Fibroblast of the aortic adventitia (primary cell): ENCODE results near the gene PHACTR1. TPM values are rescaled to one million over a fixed set of nuclear protein-coding genes. Genes with fewer than 3 reads are reported as not detected.

Experiments
- DNase-seq: peaks from one replicate; pipeline ENCODE4 v3.0.0-alpha.2; 2010; ENCODE audit warnings: low read depth
- H3K4me3 ChIP-seq: 2 replicates; pipeline ENCODE4 v1.5.1; 2011; ENCODE audit warnings: low read depth, mild to moderate bottlenecking, control low read depth, low read length, moderate library complexity
- total RNA-seq: library from RNA; depleted of rRNA; stranded (reverse); fragments of >200 nt; gene quantifications from 2 replicates; pipeline ENCODE4 v1.2.3, GENCODE V29; 2012; ENCODE audit warnings: low replicate concordance
- TF ChIP-seq, protein P1 (sequence below): IDR thresholded peaks from 2 replicates; pipeline ENCODE4 v1.5.1; 2011; ENCODE audit warnings: mild to moderate bottlenecking, low read length, control low read depth, inconsistent platforms; ENCODE audit not compliant: insufficient read depth

The PHACTR1 gene
- total RNA-seq, 1 donor: 0.99 TPM

DNA sequence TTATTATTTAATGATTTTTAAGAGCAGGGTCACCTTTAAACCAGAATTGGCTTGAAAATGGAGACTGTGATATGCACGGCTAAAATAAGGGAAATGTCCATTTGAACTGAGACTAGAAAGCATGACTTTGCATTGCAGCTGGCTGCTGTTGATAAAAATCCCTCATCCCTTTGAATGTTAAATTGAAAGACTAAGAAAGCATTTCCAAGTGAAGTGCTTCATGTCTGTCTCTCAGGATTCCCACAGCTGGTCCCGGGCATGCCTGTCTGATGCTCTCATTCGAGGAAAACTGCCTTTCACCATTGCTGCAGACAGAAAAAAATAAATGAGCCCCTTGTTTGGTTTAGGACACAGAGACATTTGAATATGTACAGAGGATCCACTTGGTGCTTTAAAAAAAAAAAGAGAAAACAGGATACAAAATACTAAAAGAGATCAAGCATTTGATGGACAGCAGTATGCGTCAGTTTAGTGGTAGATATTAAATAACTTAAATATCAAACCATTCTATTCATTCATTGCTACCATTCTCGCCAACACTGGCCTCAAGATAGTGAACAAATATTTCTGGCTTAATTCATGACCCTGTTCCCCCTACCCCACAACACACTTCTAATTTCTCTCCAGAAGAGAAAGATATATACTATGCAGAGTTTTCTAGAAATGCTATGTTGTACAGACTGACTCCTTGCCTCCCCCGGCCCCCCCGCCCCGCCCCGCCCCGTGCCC lies 556.8 kb downstream of the PHACTR1 start:
- TF ChIP-seq, protein P1, sequence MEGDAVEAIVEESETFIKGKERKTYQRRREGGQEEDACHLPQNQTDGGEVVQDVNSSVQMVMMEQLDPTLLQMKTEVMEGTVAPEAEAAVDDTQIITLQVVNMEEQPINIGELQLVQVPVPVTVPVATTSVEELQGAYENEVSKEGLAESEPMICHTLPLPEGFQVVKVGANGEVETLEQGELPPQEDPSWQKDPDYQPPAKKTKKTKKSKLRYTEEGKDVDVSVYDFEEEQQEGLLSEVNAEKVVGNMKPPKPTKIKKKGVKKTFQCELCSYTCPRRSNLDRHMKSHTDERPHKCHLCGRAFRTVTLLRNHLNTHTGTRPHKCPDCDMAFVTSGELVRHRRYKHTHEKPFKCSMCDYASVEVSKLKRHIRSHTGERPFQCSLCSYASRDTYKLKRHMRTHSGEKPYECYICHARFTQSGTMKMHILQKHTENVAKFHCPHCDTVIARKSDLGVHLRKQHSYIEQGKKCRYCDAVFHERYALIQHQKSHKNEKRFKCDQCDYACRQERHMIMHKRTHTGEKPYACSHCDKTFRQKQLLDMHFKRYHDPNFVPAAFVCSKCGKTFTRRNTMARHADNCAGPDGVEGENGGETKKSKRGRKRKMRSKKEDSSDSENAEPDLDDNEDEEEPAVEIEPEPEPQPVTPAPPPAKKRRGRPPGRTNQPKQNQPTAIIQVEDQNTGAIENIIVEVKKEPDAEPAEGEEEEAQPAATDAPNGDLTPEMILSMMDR: no peak
- no peak for DNase-seq

DNA sequence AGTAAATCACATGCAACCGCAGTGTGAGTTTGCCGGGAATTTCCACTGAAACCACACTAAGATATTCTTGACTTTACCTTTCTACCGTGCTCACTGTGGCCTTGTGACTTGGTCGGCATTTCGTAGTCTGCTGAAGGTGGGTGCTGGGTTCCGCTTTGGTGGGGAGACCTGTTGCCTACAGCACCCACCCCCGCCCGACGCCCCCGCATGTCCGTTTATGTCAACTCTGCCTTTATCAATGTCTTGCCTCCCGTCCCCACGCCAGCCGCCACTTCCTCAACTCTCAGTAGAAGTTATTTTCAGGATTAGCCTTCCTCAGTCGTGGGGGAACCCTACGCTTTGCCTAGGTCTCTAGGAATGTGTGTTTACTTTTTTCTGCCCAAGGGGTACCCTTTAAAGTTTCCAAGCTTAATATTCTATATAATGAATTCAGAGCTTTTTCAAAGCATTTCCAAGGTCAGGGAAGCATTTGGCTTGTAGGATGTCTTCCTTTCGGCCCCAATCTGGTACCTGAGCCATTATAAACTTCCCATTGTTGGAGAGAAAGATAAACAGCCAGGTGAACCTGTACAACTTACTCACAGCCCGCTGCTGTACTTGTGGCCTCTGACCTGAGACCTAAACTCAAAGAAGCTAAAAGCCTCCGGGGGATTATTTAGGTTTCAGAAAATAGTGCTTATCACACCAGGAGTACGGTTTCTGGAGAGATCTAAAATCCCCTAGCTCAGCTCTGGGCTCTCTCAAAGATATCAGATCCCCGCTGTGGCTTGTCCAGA lies 557.6 kb downstream of the PHACTR1 start:
- TF ChIP-seq, protein P1: no peak
- no peak for DNase-seq
- H3K4me3 ChIP-seq: no peak overlapping the region

More for the DNA sequence above, 556.8 kb downstream of the PHACTR1 start:
- H3K4me3 ChIP-seq: no peak overlapping the region

- DNase-seq: no peak
- TF ChIP-seq, protein P1: no peak
- H3K4me3 ChIP-seq: no peak overlapping the region
Observed at GRCh38 chr6:13274707-13275434, 558.3 kb downstream of the PHACTR1 start.

DNA sequence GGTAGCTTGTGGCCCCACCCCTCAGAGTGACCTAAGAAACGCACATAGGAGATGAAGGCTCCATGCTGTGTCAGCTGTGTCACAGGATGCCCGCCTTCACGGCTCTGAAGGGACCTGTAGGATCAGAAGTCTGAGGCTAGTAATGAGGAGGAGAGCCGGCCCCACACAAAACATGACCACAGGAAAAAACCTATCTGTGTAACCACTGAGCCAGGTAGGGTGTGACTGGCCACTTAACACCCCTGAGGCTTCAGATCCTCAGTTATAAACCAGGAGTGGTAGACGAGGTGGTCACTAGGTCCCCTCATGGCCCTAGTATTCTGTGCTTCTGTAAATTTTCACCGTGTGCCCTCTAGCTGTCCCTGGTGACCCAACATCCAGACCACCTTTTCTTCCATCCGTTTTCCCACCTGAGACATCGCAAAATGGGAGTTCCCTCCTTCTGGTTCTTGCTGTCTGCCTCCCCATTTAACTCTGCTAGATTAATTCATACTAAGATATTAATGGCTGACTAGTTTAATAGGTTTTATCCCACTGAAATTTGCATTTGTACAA lies 558.9 kb downstream of the PHACTR1 start:
- DNase-seq: no peak
- no peak overlapping the region for H3K4me3 ChIP-seq
- TF ChIP-seq, protein P1: no peak

DNA sequence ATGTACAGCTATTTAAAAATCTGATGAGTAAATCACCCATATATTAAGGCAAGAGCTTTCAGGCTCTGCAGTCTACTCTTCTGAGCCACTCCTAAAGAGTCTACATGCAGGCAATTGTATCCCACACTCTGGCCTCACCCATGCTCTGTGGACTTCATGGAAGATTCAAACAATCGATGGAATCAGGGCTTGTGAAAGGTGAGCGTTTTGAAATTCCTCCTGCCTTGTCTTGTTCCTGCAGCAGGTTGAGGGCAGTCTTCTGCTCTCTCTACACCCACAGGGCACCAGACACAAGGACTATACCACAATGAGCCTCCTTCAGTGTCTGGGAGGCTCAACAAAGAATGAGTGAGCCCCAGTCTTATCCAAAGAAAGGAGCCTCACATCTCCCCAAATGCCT lies 560.7 kb downstream of the PHACTR1 start:
- no peak for DNase-seq
- no peak overlapping the region for H3K4me3 ChIP-seq
- TF ChIP-seq, protein P1: no peak

DNA sequence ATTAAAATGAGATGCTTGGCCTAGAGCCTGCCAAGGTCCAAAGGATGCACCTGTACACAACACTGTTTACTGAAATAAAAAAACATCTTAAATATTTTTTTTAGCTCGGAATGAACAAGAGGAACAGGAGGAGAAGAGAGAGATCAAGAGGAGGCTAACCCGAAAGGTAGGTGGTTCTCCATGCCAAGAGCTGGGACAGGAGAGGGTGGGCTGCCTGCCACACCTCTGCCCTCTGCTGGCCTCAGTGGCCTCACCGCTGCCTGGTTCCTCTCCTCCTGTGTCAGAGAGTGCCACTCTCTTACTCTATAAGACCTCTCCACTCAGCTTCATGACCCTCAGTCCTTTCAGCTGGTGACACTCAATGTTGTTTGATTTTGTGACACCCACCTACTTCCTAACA lies 561.6 kb downstream of the PHACTR1 start:
- no peak for DNase-seq
- TF ChIP-seq, protein P1: peak; percentile 2
- H3K4me3 ChIP-seq: no peak overlapping the region
